Measurements from ENCODE around the gene SURF4. TPM values are rescaled to one million over a fixed set of nuclear protein-coding genes. Genes with fewer than 3 reads are reported as not detected.
A peak's percentile ranks its signal among the peaks of the same experiment; 100 is the strongest.

The SURF4 gene
- polyA plus RNA-seq, 1 experiment: 401 TPM

DNA sequence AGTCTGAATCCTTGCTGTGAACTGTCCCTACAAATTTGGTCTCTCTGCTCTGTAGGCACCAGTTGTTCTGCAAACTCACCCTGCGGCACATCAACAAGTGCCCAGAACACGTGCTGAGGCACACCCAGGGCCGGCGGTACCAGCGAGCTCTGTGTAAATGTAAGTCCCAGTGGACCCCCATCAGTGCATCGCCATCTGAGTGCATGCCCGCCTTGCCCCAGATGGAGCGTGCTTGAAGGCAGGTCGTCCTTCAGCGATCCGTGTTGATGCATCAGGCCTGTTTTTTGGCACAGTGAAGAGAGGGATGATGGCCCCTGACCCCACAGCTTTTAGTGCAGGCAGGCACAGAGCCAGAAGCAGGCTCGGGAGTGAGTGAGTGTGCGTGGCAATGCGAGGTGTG lies 18.2 kb downstream of the SURF4 start:
- H3K27me3 ChIP-seq (ENCODE audit: control insufficient read depth, insufficient read depth, low read length): no peaks in the 10 kb centered on the region
- no peak overlapping the region for H3K4me3 ChIP-seq (ENCODE audit: low read depth, low read length)
- no peak for TF ChIP-seq CTCF (IDR thresholded peaks at IDR 0.05; ENCODE audit: insufficient read depth, low read depth, low read length)
- no peak for DNase-seq (ENCODE audit: low read depth)
- CTCF ChIA-PET: interaction anchor here (0.6 kb wide), 1 partner anchor 30 kb away, joined by 3 read pairs; no protein-coding TSS in a partner anchor
- peaks cover 16% of the 10 kb centered on the region for H3K36me3 ChIP-seq (ENCODE audit: control insufficient read depth, insufficient read depth, low read length)
- POLR2A ChIA-PET: no interaction called here

DNA sequence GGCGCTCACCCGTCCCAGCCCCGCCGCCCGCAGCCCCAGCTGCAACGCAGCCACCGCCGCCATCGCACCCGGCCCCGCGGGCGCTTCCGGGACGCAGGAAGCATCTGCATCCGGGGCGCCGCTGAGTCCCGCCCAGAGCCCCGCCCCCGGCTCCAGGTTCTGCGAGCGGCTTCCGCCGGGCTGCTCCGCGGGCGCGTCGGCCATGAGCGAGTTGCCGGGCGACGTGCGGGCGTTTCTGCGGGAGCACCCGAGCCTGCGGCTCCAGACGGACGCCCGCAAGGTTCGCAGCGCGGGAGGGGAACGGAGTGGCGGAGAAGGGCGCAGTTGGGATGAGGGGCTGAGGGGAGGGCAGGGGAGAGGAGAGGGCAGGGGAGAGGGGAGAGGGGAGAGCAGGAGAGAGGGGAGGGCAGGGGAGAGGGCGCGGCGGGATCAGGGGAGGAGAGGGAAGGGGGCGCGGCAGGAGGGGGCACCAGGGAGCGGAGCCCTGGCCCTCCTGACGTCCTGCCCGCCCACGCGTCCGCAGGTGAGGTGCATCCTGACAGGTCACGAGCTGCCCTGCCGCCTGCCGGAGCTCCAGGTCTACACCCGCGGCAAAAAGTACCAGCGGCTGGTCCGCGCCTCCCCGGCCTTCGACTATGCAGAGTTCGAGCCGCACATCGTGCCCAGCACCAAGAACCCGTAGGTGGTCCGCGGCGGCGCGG lies 19.3 kb downstream of the SURF4 start, which contains the start of the genes SURF1 and SURF2:
TSS of gene SURF1 (minus strand) at position 97 of the 701 bp plus-strand sequence. CDS start at position 63, 34 bp downstream.
TSS of gene SURF2 (plus strand) at position 160 of the 701 bp plus-strand sequence. CDS start at position 203, 43 bp downstream.
- Histone ChIP-seq H3K36me3 (ENCODE audit: control insufficient read depth, insufficient read depth, low read length) (peaks cover 15% of the 10 kb centered on the region), H3K27me3 (ENCODE audit: control insufficient read depth, insufficient read depth, low read length) (no peaks in the 10 kb centered on the region), H3K4me3 (ENCODE audit: low read depth, low read length) (peak within 1 kb of the TSS; percentile 86)
- ChIA-PET POLR2A (no interaction called here), CTCF (no interaction called here)
- 0 out of 2 replicates have a peak, but pooled peaks have one; percentile 7 for TF ChIP-seq CTCF (IDR thresholded peaks at IDR 0.05; ENCODE audit: insufficient read depth, low read depth, low read length)
- no peak for DNase-seq (ENCODE audit: low read depth)

DNA sequence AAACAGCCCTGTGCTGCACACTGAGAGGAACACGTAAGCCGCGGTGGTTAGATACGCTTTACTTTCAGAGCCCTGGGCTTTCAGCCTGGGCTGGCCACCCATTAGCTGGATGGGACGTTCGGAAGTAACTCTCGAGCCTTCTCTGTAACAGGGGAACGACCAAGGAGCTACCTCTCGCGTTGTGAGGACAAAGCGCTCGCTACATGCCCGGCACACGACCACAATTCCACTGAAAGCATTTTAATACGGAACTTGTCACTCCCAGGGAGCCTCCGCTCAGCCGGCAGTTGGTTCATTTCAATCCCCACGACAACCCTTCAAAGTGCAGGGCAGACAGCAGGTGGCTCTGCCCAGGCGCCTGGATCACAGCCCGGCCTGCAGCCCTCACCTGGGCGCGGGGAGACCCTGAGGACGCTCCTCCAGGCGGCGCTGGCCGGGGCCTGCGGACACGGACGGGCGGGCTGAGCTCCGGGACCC lies 19.9 kb downstream of the SURF4 start:
- ChIA-PET CTCF (interaction anchor here (1.2 kb wide), 1 partner anchor 131 kb away, joined by 4 read pairs; no protein-coding TSS in a partner anchor), POLR2A (no interaction called here)
- Histone ChIP-seq H3K36me3 (ENCODE audit: control insufficient read depth, insufficient read depth, low read length) (peaks cover 14% of the 10 kb centered on the region), H3K27me3 (ENCODE audit: control insufficient read depth, insufficient read depth, low read length) (no peaks in the 10 kb centered on the region), H3K4me3 (ENCODE audit: low read depth, low read length) (peak overlapping the region; percentile 86)
- no peak for DNase-seq (ENCODE audit: low read depth)
- TF ChIP-seq CTCF (IDR thresholded peaks at IDR 0.05; ENCODE audit: insufficient read depth, low read depth, low read length): peak; percentile 16; the same call in 1 of the 2 replicates

- no peak for DNase-seq (ENCODE audit: low read depth)
- H3K27me3 ChIP-seq (ENCODE audit: control insufficient read depth, insufficient read depth, low read length): no peaks in the 10 kb centered on the region
- ChIA-PET POLR2A (no interaction called here), CTCF (interaction anchor here (0.7 to 1.2 kb wide), 3 partner anchors 11 to 132 kb away, joined by 3 to 4 read pairs (median 4); no protein-coding TSS in a partner anchor)
- no peak overlapping the region for H3K4me3 ChIP-seq (ENCODE audit: low read depth, low read length)
- TF ChIP-seq CTCF (IDR thresholded peaks at IDR 0.05; ENCODE audit: insufficient read depth, low read depth, low read length): no peak
- H3K36me3 ChIP-seq (ENCODE audit: control insufficient read depth, insufficient read depth, low read length): peaks cover 23% of the 10 kb centered on the region
Observed at GRCh38 chr9:133354766-133355165, 21.1 kb downstream of the SURF4 start.

GRCh38 chr9:133353548-133353947 lies 22.3 kb downstream of the SURF4 start:
- Histone ChIP-seq H3K4me3 (ENCODE audit: low read depth, low read length) (no peak overlapping the region), H3K27me3 (ENCODE audit: control insufficient read depth, insufficient read depth, low read length) (no peaks in the 10 kb centered on the region), H3K36me3 (ENCODE audit: control insufficient read depth, insufficient read depth, low read length) (peaks cover 26% of the 10 kb centered on the region)
- DNase-seq (ENCODE audit: low read depth): no peak
- ChIA-PET POLR2A (no interaction called here), CTCF (interaction anchor here (1.0 kb wide), 1 partner anchor 12 kb away, joined by 3 read pairs; no protein-coding TSS in a partner anchor)
- TF ChIP-seq CTCF (IDR thresholded peaks at IDR 0.05; ENCODE audit: insufficient read depth, low read depth, low read length): no peak
